Peyer's patch (tissue), 4 donors: ENCODE results near the gene ATG4B.

Experiments
- POLR2A ChIP-seq, 2 donors: fragments of 450-650 bp; IDR thresholded peaks; one replicate each; pipeline ENCODE4 v1.5.1; 2017; ENCODE audit warnings: antibody characterized with exemption in 2 of 2, mild to moderate bottlenecking in 2 of 2, moderate library complexity in 2 of 2
- TF ChIP-seq, protein P1 (sequence below), 6 experiments: fragments of 450-650 bp in 4 of 6; fragments of 200-600 bp in 2 of 6; sonication (generic) in 1 of 6; IDR thresholded peaks; one replicate each; pipeline ENCODE4 v1.5.1; 2017 to 2019; ENCODE audit warnings: antibody characterized with exemption in 6 of 6, mild to moderate bottlenecking in 3 of 6, moderate library complexity in 1 of 6

DNA sequence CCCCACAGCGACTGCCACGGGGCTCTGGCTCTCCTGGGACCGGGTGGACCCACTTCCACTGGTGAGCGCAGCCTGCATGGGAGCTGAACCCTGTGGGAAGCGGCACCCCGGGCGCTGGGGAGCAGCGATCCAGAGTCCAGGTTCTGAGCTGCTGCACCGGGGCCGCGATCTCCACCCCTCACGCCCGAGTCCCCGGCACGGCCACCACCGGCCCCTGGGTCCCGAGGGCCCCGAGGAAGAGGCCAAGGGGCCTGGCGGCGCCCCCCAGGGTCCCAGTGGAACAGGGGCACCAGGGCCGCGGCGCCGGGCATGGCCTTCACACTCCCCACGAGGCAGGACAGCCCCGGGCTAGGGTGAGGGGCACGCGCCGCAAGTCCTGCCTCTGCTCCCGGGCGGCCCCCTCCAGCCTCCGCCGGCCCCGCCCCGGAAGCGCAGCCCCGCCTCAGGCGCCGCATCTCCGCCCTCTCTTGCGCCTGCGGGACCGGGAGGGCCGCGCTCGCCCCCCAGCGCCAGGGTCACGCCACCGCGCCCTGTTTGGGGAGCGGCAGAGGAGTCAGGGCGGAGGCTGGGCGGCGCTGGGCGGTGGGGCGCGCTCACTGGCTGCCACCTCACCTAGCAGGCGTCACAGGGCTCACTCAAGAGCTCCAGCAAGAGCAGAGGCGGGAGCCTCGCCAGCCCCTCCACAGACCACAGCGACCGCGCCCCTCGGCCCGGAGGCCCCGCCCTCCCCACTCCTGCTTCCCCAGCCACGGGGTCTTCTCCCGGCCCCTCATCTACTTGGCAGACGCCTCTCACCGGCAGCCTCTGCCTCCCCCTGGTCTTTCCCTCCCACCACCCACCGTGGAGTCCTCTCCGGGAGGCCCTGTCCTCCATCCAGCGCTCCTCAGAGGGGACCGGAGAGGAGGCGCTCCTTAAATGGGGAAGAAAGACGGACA is 27.4 kb upstream of the ATG4B start:
- TF ChIP-seq, protein P1, sequence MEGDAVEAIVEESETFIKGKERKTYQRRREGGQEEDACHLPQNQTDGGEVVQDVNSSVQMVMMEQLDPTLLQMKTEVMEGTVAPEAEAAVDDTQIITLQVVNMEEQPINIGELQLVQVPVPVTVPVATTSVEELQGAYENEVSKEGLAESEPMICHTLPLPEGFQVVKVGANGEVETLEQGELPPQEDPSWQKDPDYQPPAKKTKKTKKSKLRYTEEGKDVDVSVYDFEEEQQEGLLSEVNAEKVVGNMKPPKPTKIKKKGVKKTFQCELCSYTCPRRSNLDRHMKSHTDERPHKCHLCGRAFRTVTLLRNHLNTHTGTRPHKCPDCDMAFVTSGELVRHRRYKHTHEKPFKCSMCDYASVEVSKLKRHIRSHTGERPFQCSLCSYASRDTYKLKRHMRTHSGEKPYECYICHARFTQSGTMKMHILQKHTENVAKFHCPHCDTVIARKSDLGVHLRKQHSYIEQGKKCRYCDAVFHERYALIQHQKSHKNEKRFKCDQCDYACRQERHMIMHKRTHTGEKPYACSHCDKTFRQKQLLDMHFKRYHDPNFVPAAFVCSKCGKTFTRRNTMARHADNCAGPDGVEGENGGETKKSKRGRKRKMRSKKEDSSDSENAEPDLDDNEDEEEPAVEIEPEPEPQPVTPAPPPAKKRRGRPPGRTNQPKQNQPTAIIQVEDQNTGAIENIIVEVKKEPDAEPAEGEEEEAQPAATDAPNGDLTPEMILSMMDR (IDR thresholded peaks at IDR 0.05): peak; percentile 50 to 74 (median 67)
- peak; percentile 44 to 67 for TF ChIP-seq POLR2A (IDR thresholded peaks at IDR 0.05)
